HTERT RPE-1 (cell line): ENCODE measurements around the gene TEX44.
"Not testable (repeated sequence)": the region's sequence is repeated elsewhere in the genome, so short reads cannot be mapped to it uniquely, and the experiment has no call there.

ENCODE experiments used
- in situ Hi-C: fragments of 300-500 bp; cut with MboI; formaldehyde crosslinking; loops from 4 replicates; pipeline ENCODE4 v1.14.3; 2020; ENCODE audit warnings: low sequenced_read_pairs

Gene TEX44

DNA sequence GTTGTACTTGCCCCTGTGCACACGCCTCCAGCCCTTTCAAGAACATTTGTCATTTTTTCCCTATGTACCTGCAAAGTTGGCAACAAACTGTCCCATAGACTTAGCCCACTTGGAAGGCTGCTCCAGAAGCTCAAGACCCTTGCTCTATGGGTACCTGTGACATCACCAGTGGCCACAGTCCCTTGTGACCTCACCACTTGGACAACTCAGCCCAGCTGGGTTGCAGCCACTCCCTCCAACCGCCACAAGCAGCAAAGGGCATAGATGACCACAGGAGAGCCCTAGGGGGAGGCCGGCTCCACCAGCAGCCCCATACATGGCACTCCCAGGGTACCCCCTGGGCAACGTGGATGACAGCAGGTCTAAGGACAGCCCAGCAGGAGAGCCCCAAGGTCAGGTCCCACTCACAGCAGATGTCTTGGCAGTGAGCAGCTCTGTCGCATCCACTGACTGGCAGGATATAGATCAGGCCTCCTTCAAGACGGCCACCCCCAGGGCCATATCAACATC, at the start of gene TEX44:
TSS of gene TEX44 (plus strand) at position 229 of the 510 bp plus-strand sequence. CDS start at position 317, 88 bp downstream.
- in situ Hi-C loops: no loop called here

DNA sequence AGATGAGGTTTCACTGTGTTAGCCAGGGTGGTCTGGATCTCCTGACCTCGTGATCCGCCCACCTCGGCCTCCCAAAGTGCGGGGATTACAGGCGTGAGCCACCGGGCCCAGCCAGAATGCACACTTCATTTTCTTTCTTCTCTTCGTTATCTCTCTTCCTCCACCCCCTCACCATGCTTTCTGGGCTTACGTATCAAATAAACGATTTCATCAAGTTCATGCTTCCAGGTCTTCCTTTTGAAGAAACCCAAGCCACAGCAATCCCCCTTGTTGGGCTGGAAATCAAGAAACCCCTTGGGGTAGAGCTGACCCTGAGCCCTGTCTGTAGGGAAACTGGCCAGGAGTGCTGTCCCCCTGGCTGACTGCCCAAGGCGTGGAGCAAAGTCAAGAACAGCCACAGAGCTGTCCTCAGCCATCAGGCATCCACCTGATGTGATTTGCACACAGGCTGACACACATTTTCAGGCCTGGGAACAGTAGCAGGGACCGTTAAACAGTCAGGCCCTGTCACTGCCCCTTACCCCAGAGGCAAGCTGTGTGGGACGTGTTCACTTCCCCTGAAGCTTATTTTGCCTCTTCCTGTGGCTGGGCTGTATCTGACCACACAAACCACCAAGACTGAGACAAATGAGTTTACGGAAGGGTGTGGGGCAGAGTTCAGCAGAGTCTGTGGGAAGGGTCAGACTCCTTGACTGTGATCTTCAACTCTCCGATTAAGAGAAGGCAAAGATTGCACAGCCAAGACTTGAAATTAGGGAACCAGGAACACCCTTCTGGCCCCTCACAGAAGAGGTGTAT, 47.4 kb upstream of the TEX44 start:
- in situ Hi-C loops: no loop called here

DNA sequence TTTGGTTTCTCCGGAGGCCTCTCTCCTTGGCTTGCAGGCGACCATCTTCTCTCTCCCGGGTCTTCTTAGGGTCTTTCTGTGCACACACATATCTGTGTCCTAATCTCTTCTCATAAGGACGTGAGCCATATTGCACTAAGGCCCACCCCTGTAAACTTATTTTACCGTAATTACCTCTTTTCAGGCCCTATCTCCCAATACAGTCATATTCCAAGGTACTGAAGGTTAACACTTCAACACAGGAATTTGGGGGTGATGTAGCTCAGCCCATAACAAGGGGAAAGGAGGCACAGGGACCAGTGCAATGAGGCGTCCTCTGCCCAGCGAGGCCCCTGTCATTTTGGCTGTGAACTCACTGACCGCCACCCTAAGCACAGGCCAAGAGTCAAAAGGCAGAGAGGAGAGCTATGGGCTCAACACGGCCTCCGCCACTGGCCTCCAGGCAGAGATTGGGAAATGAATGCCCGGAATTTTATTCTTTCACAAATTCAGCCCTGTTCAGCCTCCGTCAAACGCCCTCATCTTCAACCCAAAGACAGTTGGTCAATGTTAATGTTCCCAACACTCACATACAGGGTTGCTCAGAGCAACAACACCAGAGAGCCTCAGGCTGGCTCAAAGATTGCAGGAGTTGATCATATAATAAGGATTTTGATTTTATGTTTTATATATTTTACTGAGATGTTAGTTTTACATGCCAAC, 46.5 kb upstream of the TEX44 start:
- in situ Hi-C loops: no loop called here

DNA sequence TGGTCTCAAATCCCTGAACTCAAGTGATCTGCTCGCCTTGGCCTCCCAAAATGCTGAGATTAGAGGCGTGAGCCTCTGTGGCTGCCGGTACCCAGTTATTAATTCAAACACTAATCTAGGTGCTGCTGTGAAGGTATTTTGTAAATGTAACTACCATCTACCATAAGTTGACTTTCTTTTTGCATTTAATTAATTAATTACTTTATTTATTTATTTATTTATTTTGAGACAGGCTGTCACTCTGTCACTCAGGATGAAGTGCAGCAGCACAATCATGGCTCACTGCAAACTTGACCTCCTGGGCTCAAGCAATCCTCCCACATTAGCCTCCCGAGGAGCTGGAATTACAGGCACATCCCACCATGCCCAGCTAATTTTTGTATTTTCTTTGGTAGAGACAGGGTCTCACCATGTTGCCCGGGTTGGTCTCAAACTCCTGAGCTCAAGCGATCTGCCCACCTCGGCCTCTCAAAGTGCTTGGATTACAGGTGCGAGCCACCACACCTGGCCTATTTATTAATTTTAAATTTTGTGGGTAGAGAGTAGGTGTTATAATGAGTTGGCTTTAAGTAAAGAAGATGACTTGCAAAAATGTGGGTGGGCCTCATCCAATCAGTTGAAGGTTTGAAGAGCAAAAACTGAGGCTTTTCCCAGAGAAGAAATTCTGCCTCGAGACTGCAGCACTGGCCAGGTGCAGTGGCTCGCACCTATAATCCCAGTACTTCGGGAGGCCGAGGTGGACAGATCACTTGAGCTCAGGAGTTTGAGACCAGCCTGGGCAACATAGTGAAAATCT, 45.2 kb upstream of the TEX44 start:
- in situ Hi-C loops: no loop called here

DNA sequence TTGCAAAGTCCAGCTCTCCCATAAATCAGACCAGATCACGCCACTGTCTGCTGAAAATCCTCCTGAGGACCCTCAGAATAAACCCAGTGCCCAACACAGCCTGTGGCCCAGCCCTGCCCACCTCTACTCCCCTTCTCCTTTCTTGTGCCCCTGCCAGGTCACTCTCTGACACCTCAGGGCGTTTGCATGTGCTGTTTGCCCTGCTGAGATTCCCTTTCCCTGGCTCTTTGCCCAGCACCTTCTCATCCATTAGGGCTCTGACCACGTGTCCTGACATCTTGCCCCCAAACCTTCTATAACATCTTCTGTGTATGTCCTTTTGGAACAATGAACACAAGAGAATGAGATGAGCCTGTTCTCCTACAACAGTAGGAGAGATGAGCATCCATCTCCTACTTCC, 43.9 kb upstream of the TEX44 start:
- in situ Hi-C loops: no loop called here

DNA sequence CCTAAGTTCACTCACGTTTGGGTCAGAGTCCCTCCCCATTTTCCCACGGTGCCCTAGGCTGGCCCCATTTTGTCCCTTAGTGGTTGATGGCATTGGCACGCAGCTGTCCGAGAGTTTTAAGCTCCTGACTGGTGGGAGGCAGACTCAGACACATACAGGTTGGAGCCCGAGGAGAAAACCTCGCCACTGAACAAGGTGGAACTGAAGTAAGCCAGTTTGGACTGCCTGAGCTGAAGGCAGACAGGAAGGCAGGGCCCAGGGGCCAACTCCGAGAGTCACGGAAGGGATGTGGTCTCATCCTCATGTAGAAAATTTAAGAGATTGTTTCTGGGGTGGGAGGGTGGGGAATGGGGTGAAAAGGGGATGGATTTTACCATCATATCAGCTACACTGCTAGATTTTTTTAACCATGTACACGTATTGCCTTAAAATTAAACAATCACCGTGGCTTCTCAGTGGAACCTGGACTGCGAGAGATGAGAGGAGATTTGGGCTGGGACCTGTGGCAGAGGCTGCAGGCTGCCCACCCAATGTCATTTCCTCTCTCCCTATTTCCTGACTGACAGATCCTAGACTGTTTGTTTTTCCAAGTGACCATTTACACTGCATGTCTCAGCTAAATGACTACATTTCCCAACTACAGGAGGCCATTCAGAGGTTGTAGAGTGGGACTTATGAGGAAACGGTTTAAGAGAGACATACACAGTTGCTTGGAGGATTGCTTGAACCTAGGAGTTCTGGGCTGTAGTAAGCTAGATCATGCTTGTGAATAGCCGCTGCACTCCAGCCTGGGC, 43.0 kb upstream of the TEX44 start:
- in situ Hi-C loops: no loop called here

DNA sequence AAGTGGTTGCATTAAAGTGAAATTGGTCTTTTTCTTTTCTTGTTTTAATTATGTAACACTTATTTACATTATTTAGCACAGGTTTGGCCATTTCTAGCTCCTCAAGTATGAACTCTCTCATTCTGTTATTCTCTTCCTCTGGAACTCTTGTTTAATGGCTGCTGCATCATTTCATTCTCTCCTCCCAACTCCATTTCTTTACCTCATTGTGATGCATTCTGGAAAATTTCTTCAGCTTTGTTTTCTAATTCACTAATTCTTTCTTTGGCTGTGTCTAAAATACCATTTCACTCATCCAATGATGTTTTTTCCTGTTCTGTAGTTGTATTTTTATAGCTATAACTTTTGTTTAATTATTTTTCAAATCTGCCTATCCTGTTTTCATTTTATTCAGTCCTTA, 39.9 kb upstream of the TEX44 start:
- in situ Hi-C loops: no loop called here

DNA sequence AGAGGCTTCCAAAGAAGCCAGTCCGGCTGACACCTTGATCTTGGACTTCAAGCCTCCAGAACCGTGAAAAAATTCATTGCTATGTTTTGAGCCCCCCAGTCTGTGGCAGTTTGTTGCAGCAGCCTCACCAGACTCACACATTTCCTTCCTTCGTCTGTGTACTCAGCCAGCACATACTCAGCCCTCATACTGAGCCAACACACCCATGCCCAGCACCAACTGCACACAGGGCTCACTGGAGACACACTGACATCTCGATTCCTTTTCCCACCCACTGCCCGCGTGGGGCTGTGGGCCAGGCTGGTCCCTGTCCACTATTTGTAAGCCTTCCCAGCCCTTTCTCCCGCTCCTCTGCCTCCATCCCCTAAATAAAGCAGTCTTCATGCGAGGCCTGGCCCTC, 38.3 kb upstream of the TEX44 start:
- in situ Hi-C loops: no loop called here

DNA sequence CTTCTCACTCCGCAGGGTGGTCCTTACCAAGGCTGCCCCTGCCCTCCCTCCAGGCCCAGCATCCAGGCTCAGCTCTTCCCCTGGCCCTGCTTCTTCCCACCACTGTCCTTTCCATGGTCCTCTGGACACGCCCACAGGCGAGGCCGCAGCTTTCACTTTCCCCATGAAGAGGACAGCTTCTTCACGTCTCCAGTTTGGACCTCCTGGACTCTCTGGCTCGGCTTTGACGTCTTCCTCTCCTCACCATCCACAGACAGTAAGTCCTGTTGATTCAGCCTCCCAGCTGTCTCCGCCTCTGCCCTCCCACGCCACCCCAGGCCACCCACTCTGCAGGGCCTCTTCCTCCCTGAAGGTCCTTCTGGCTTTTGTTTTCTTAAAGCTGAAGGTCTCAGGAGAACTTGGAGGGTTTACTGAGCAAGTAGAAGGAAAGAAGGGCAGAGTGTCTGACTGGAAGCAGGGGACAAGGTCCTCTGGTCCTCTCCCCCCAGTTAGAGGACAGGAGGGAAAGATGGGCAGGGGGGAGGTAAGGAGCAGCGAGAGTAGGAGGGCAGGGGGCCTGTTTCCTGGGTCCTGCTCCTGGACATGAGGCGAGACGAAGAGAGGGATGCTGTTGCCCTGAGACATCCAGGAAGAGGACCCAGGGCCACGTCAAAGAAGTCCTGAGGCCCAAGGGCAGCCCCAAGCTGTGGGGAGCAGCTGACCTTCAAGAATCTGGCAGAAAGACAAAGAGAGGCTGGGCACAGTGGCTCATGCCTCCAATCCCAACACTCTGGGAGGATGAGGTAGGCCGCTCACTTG, 37.7 kb upstream of the TEX44 start:
- in situ Hi-C loops: no loop called here

DNA sequence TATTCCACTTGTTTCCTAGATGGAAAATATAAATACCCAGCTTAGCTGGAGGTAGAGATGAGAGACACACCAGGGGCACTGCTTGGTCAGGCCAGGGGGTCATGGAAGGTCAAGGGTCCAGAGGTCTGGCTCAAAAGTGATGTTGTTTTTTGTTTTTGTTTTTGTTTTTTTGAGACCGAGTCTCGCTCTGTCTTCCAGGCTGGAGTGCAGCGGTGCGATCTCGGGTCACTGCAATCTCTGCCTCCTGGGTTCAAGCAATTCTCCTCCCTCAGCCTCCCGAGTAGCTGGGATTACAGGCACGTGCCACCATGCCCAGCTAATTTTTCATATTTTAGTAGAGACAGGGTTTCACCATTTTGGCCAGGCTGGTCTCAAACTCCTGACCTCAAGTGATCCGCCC, 36.2 kb upstream of the TEX44 start:
- in situ Hi-C loops: not testable (repeated sequence)

DNA sequence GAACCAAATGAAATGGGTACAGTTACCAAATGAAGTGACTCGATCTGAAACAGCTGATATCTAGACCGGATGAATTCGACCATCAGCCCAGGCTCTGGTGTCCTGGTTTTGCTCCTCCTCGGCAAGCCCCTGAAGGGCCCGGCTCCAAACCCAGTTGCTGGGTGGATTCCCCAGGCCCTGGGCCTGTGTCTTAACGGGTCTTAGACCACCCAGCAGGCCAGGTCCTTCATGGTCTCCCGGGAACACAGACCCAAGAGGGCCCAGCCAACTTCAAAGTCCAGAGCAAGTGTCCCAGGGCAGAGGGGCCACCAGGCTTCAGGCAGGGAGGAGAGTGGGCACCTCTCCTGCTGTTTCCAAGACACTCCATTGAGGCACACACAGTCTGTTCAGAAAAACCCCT, 35.7 kb upstream of the TEX44 start:
- in situ Hi-C loops: no loop called here

DNA sequence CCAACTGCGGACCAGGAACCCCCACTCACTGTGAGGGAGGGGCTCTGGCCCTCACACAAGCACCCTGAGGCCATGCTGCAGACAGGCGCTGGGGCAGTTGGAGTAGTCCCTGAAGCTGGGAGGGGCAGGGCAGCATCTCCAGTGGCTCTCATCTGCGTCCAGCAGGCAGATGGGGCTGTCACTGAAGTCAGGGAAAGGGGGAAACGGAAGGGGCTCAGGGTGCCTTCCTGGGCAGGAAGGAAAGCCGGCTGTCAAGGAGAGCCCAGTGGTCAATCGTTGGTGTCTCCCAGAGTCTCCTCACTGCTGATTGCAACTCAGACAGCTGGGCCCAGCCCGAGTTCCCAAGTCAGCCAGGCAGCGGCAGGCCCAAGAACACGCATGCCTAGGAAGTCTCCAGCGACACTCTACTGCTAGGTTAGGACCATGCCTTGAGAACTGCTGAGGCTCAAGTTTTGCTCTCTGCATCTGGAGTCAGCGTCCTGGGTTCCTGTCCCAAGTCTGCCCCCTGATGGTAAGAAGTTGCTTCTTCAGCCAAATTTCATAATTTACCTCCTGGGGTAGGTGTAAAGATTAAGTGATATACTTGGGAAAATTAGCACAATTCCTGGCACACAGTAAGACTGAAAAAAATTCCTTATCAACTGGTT, 35.0 kb upstream of the TEX44 start:
- in situ Hi-C loops: no loop called here

DNA sequence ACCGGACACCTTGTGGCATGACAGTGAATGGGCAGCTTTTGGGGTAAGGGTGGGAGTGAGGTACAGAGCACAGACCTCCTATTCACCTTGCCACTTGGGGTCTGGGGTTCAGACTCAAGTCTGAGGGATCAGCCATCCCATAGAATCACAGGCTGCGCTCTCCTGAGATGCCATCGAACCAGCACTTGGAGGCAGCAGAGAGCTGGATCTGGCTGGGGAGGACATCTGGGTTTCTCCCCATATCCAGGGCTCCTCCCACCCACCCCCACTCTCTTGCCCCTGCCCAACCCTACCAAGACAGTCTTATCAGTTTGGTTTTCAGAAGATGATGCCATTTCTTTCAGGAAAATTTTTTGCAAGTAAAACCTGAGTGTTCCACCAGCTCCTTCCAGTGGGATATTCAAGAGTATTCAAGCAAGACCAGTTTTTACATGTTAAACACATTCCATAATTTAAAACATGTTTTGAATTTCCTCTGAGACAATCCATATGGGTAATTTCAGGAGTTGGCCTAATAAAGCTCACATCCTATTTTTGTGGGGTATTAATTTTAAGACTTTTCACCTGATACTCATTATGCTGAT, 29.2 kb upstream of the TEX44 start:
- in situ Hi-C loops: no loop called here

DNA sequence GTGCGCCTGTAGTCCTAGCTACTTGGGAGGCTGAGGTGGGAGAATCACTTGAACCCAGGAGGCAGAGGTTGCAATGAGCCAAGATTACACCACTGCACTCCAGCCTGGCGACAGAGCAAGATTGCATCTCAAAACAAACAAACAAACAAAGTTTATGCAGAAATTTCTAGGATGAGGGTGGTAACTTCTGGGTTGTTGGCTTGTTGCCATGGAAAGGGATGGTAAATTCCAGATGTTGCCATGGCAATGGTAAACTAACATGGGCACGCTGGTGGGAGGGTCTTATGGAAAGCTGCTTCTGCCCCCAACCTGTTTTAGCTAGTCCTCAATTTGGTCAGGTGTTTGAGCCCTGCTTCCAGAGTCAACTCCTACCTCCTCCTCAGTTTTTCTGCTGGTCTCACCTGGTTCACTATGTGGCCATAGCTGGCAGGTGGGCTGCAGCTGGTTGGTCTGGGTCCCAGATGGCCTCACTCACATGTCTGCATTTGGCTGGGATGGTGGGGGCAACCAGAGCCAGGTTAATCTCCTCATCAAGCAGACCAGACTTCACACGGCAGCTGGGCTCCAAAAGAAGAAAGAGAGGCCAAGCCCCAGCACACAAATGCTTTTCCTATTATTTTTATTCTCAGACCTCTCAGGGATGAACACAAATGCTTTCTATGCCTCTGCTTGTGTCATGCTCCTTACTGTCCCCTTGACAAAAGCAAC, 26.6 kb upstream of the TEX44 start:
- in situ Hi-C loops: no loop called here

DNA sequence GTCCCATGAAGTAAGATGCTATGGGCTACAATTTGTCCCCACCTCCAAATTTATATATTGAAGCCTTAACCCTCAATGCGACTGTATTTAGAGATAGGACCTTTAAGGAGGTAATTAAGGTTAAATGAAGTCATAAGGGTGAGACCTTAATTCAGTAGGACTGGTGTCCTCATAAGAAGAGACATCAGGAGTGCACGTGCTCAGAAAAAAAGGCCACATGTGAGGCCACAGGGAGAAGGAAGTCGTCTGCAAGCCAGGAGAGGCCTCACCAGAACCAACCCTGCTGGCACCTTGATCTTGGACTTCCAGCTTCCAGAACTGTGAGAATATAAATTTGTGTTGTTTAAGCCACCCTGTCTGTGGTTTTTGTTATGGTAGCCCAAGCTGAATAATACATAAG, 25.5 kb upstream of the TEX44 start:
- in situ Hi-C loops: no loop called here

DNA sequence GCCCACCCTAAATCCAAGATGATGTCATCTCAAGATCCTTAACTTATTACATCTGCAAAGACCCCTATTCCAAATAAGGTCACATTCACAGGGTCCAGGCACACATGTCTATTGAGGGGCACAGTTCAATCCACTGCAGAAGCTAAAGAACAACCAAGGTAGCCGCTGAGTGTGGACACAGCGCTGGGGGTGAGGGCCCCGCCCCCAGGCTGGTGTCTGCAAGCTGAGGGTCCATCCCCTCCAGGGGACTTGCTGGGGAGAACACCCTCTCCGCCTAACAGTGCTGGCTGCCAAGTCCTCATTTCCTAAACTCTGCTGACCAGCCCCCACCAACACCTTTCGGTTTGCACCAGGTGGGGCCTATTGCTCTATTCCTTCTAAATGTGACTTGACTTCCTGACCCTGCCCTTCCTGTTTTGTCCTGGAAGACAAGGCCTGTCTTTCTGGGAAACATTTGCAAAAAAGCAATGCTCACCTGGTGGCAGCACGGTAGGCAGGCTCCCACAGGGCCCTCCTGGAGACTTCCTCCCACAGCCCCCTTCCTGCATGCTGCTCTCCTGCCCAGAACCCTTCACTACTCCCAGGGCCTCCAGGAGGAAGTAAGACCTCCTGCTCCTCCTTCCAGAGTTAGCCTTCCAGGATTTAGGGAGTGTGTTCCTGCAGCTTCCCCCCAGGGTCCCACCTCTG, 24.4 kb upstream of the TEX44 start:
- in situ Hi-C loops: no loop called here

DNA sequence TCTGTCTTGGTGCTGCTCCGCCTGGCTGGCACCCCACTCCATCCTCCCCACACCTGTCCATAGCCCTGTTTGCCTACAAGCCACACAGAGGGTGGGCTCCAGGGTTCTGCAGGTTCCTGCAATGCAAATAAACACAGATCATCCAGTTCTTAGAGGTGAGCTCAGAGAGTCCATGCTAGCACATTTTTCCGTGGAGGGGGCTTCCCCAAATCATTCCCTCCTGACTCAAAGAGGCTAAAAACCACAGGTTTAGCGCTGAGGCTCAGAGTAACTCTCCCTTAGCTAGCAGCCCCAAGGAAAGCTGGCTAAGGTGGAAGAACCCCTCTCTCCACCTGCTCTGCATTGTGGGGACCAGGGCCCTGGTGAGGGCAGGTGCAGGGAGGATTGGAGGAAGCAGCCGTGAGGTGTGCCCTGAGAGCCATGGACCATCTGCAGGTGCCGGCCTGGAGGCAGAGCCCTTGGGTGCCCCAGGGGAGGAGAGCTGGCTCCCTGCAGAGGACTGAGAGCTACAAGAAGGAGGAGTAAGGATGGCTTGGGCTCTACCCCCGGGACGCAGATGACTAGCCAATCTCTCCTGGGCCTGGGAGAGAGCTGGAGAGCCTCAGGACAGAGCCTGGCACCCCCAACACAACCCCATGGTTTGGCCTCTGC, 23.8 kb upstream of the TEX44 start:
- in situ Hi-C loops: no loop called here
